ENCODE measurements around the gene CENPE. TPM values are rescaled to one million over a fixed set of nuclear protein-coding genes. Genes with fewer than 3 reads are reported as not detected.

The CENPE gene
- total RNA-seq, 1 experiment from 2014 or later, result 30.3 TPM

- Mint-ChIP-seq H3K27ac (ENCODE audit: unreplicated experiment) (no peak overlapping the region), H3K9me3 (ENCODE audit: unreplicated experiment) (no peaks in the 10 kb centered on the region), H3K4me1 (ENCODE audit: low read depth, unreplicated experiment) (no peaks in the 10 kb centered on the region), H3K4me3 (ENCODE audit: unreplicated experiment) (no peak overlapping the region), H3K27me3 (ENCODE audit: insufficient read depth, unreplicated experiment) (no peaks in the 10 kb centered on the region), H3K36me3 (ENCODE audit: insufficient read depth, unreplicated experiment) (peaks cover 35% of the 10 kb centered on the region)
- Histone ChIP-seq H3K4me1 (no peaks in the 10 kb centered on the region), H3K27me3 (replicated peaks; ENCODE audit: control insufficient read depth, insufficient read depth, low read length) (no peaks in the 10 kb centered on the region), H3K36me3 (ENCODE audit: control insufficient read depth, insufficient read depth, low read length) (no peaks in the 10 kb centered on the region), H3K4me3 (ENCODE audit: low read depth, low read length) (no peak overlapping the region), H3K9me3 (no peaks in the 10 kb centered on the region)
- DNase-seq, result no peak
- TF ChIP-seq CTCF (IDR thresholded peaks at IDR 0.05; ENCODE audit: insufficient read depth in 1 of 2, low read depth in 1 of 2, low read length in 1 of 2, severe bottlenecking in 1 of 2, unreplicated experiment in 1 of 2), result no peak
- intact Hi-C loops (cut with micrococcal nuclease; ENCODE audit: unreplicated experiment), result no loop called here
- BruUV-seq (replicated peaks), result no TSS peak
- POLR2A ChIA-PET, result no interaction called here
- CTCF ChIA-PET, result no interaction called here
Measured at GRCh38 chr4:103137446-103137827, 60.7 kb downstream of the CENPE start.

- intact Hi-C loops (cut with micrococcal nuclease; ENCODE audit: unreplicated experiment), result no loop called here
- Mint-ChIP-seq H3K9me3 (ENCODE audit: unreplicated experiment) (no peaks in the 10 kb centered on the region), H3K27me3 (ENCODE audit: insufficient read depth, unreplicated experiment) (no peaks in the 10 kb centered on the region), H3K36me3 (ENCODE audit: insufficient read depth, unreplicated experiment) (peaks cover 41% of the 10 kb centered on the region), H3K27ac (ENCODE audit: unreplicated experiment) (no peak overlapping the region), H3K4me3 (ENCODE audit: unreplicated experiment) (no peak overlapping the region), H3K4me1 (ENCODE audit: low read depth, unreplicated experiment) (no peaks in the 10 kb centered on the region)
- H3K4me1 ChIP-seq, result no peaks in the 10 kb centered on the region
- H3K9me3 ChIP-seq, result no peaks in the 10 kb centered on the region
- no peak overlapping the region for H3K4me3 ChIP-seq (ENCODE audit: low read depth, low read length)
- no peak for TF ChIP-seq CTCF (IDR thresholded peaks at IDR 0.05; ENCODE audit: insufficient read depth in 1 of 2, low read depth in 1 of 2, low read length in 1 of 2, severe bottlenecking in 1 of 2, unreplicated experiment in 1 of 2)
- ChIA-PET POLR2A (no interaction called here), CTCF (no interaction called here)
- DNase-seq, result no peak
- no peaks in the 10 kb centered on the region for H3K27me3 ChIP-seq (replicated peaks; ENCODE audit: control insufficient read depth, insufficient read depth, low read length)
- BruUV-seq (replicated peaks), result no TSS peak
- no peaks in the 10 kb centered on the region for H3K36me3 ChIP-seq (ENCODE audit: control insufficient read depth, insufficient read depth, low read length)
Measured at GRCh38 chr4:103136671-103137445, 61.3 kb downstream of the CENPE start.

- Histone ChIP-seq H3K4me3 (ENCODE audit: low read depth, low read length) (no peak overlapping the region), H3K36me3 (ENCODE audit: control insufficient read depth, insufficient read depth, low read length) (no peaks in the 10 kb centered on the region), H3K4me1 (no peaks in the 10 kb centered on the region), H3K9me3 (no peaks in the 10 kb centered on the region), H3K27me3 (replicated peaks; ENCODE audit: control insufficient read depth, insufficient read depth, low read length) (no peaks in the 10 kb centered on the region)
- intact Hi-C loops (cut with micrococcal nuclease; ENCODE audit: unreplicated experiment), result no loop called here
- POLR2A ChIA-PET, result no interaction called here
- Mint-ChIP-seq H3K27ac (ENCODE audit: unreplicated experiment) (no peak overlapping the region), H3K27me3 (ENCODE audit: insufficient read depth, unreplicated experiment) (no peaks in the 10 kb centered on the region), H3K36me3 (ENCODE audit: insufficient read depth, unreplicated experiment) (peaks cover 52% of the 10 kb centered on the region), H3K9me3 (ENCODE audit: unreplicated experiment) (no peaks in the 10 kb centered on the region), H3K4me1 (ENCODE audit: low read depth, unreplicated experiment) (no peaks in the 10 kb centered on the region), H3K4me3 (ENCODE audit: unreplicated experiment) (no peak overlapping the region)
- BruUV-seq (replicated peaks), result no TSS peak
- no peak for TF ChIP-seq CTCF (IDR thresholded peaks at IDR 0.05; ENCODE audit: insufficient read depth in 1 of 2, low read depth in 1 of 2, low read length in 1 of 2, severe bottlenecking in 1 of 2, unreplicated experiment in 1 of 2)
- CTCF ChIA-PET, result no interaction called here
- no peak for DNase-seq
Measured at GRCh38 chr4:103129174-103129573, 69.0 kb downstream of the CENPE start.

Measured in Caco-2 (cell line).